CD8-positive, alpha-beta memory T cell (primary cell): ENCODE measurements around the gene LARP4B. TPM values are rescaled to one million over a fixed set of nuclear protein-coding genes. Genes with fewer than 3 reads are reported as not detected.

Experiments
- CTCF ChIA-PET: fragments of 350-600 bp; sonication (Branson Sonifier 250); formaldehyde crosslinking; loops from one replicate; lab custom pipeline; 2021; ENCODE audit warnings: antibody characterized with exemption; lab: Charles Lee
- POLR2A ChIA-PET: fragments of 350-600 bp; sonication (Branson Sonifier 250); formaldehyde crosslinking; loops from one replicate; lab custom pipeline; 2021; ENCODE audit warnings: antibody characterized with exemption; lab: Charles Lee
- DNase-seq, 5 donors: peaks; one replicate each; pipeline versions ENCODE4 v3.0.0 to v3.0.0-alpha.2; 2020 to 2022; ENCODE audit warnings: mixed read lengths in 1 of 5
- H3K27ac ChIP-seq: one replicate; pipeline ENCODE4 v1.7.0; 2013; ENCODE audit warnings: low read depth, mild to moderate bottlenecking, low read length, moderate library complexity
- H3K27me3 ChIP-seq: 2 replicates; pipeline ENCODE4 v1.7.0; 2013; ENCODE audit warnings: low read length, mild to moderate bottlenecking; ENCODE audit not compliant: insufficient read depth, poor library complexity, severe bottlenecking
- H3K36me3 ChIP-seq: 2 replicates; pipeline ENCODE4 v1.7.0; 2013; ENCODE audit warnings: mild to moderate bottlenecking, low read length, moderate library complexity; ENCODE audit not compliant: insufficient read depth
- H3K4me1 ChIP-seq: 2 replicates; pipeline ENCODE4 v1.7.0; 2013; ENCODE audit warnings: mild to moderate bottlenecking, low read length, moderate library complexity; ENCODE audit not compliant: insufficient read depth
- H3K4me3 ChIP-seq: 2 replicates; pipeline ENCODE4 v1.7.0; 2013; ENCODE audit warnings: mild to moderate bottlenecking, low read length
- H3K9me3 ChIP-seq: 2 replicates; pipeline ENCODE4 v1.7.0; 2013; ENCODE audit warnings: mild to moderate bottlenecking, low read length
- H3K27ac Mint-ChIP-seq, 8 donors: one replicate each; pipeline ENCODE4 v1.8.0; 2020 to 2021; ENCODE audit warnings: mixed read lengths in 8 of 8, mild to moderate bottlenecking in 6 of 8, inconsistent platforms in 3 of 8, moderate library complexity in 3 of 8
- H3K27me3 Mint-ChIP-seq, 2 donors: one replicate each; pipeline ENCODE4 v1.8.0; 2020 to 2021; ENCODE audit warnings: mixed read lengths in 2 of 2, mild to moderate bottlenecking in 1 of 2, moderate library complexity in 1 of 2
- H3K36me3 Mint-ChIP-seq, 3 donors: one replicate each; pipeline ENCODE4 v1.8.0; 2020 to 2021; ENCODE audit warnings: mixed read lengths in 3 of 3, inconsistent platforms in 1 of 3, mild to moderate bottlenecking in 1 of 3
- H3K4me1 Mint-ChIP-seq, 3 donors: one replicate each; pipeline ENCODE4 v1.8.0; 2020 to 2021; ENCODE audit warnings: mixed read lengths in 3 of 3, inconsistent platforms in 1 of 3, mild to moderate bottlenecking in 1 of 3
- H3K4me3 Mint-ChIP-seq, 7 donors: one replicate each; pipeline ENCODE4 v1.8.0; 2020 to 2021; ENCODE audit warnings: mixed read lengths in 7 of 7, mild to moderate bottlenecking in 6 of 7, moderate library complexity in 4 of 7, inconsistent platforms in 2 of 7
- H3K9me3 Mint-ChIP-seq, 5 donors: one replicate each; pipeline ENCODE4 v1.8.0; 2020 to 2022; ENCODE audit warnings: mixed read lengths in 5 of 5, mild to moderate bottlenecking in 3 of 5, moderate library complexity in 2 of 5, inconsistent platforms in 1 of 5
- polyA plus RNA-seq: library from polyadenylated mRNA; unstranded; fragments of 300-500 nt; fragmentation: Illumina TruSeq; gene quantifications from one replicate; pipeline ENCODE4 v1.2.3, GENCODE V29; 2021
- total RNA-seq, 2 experiments: library from RNA; stranded (reverse); gene quantifications; one replicate each; pipeline ENCODE4 v1.2.3, GENCODE V29; 2021

Gene LARP4B
- total and polyA plus RNA-seq, 3 experiments from 2014 or later = 30.6 to 128 (median 121) TPM

GRCh38 chr10:819326-819725, 112.2 kb downstream of the LARP4B start:
- Mint-ChIP-seq H3K27me3 (no peaks in the 10 kb centered on the region), H3K4me1 (peaks cover 14 to 22% (median 19%) of the 10 kb centered on the region in 3 donors), H3K9me3 (no peaks in the 10 kb centered on the region), H3K27ac (peak overlapping the region in 1 of 8 donors; percentile 17), H3K36me3 (peaks cover 8 to 97% (median 34%) of the 10 kb centered on the region in 3 donors), H3K4me3 (no peak overlapping the region)
- Histone ChIP-seq H3K27me3 (no peaks in the 10 kb centered on the region), H3K9me3 (no peaks in the 10 kb centered on the region), H3K27ac (no peak overlapping the region), H3K36me3 (peaks cover 63% of the 10 kb centered on the region), H3K4me3 (no peak overlapping the region), H3K4me1 (peaks cover 5% of the 10 kb centered on the region)
- no peak for DNase-seq
- CTCF ChIA-PET = interaction anchor here (1.3 kb wide), 1 partner anchor 12 kb away, joined by 3 read pairs; no protein-coding TSS in a partner anchor
- POLR2A ChIA-PET = no interaction called here

- H3K4me1 ChIP-seq = peaks cover 5% of the 10 kb centered on the region
- peaks cover 14 to 20% (median 16%) of the 10 kb centered on the region in 3 donors for H3K4me1 Mint-ChIP-seq
- peaks cover 67% of the 10 kb centered on the region for H3K36me3 ChIP-seq
- no peaks in the 10 kb centered on the region for H3K9me3 ChIP-seq
- no peak overlapping the region for H3K27ac ChIP-seq
- H3K27me3 Mint-ChIP-seq = no peaks in the 10 kb centered on the region
- DNase-seq = no peak
- H3K36me3 Mint-ChIP-seq = peaks cover 8 to 94% (median 30%) of the 10 kb centered on the region in 3 donors
- peak overlapping the region in 1 of 8 donors; percentile 17 for H3K27ac Mint-ChIP-seq
- CTCF ChIA-PET = interaction anchor here (1.3 to 1.6 kb wide), 2 partner anchors 9 to 12 kb away, joined by 3 read pairs; no protein-coding TSS in a partner anchor
- H3K9me3 Mint-ChIP-seq = no peaks in the 10 kb centered on the region
- no peak overlapping the region for H3K4me3 ChIP-seq
- POLR2A ChIA-PET = no interaction called here
- no peak overlapping the region for H3K4me3 Mint-ChIP-seq
- no peaks in the 10 kb centered on the region for H3K27me3 ChIP-seq
Measured at GRCh38 chr10:818526-819220, 112.8 kb downstream of the LARP4B start.

- POLR2A ChIA-PET = no interaction called here
- Mint-ChIP-seq H3K27ac (peak overlapping the region in 1 of 8 donors; percentile 21), H3K4me1 (peaks cover 10 to 14% (median 12%) of the 10 kb centered on the region in 3 donors), H3K9me3 (no peaks in the 10 kb centered on the region), H3K4me3 (no peak overlapping the region), H3K36me3 (peaks cover 8 to 93% (median 30%) of the 10 kb centered on the region in 3 donors), H3K27me3 (no peaks in the 10 kb centered on the region)
- Histone ChIP-seq H3K4me1 (peaks cover 2% of the 10 kb centered on the region), H3K4me3 (no peak overlapping the region), H3K9me3 (no peaks in the 10 kb centered on the region), H3K36me3 (peaks cover 63% of the 10 kb centered on the region), H3K27ac (no peak overlapping the region), H3K27me3 (no peaks in the 10 kb centered on the region)
- CTCF ChIA-PET = interaction anchor here (1.3 to 1.6 kb wide), 2 partner anchors 10 to 11 kb away, joined by 3 read pairs; no protein-coding TSS in a partner anchor
- DNase-seq = no peak
Measured at GRCh38 chr10:818010-818409, 113.5 kb downstream of the LARP4B start.

- H3K4me3 Mint-ChIP-seq = no peak overlapping the region
- Histone ChIP-seq H3K27me3 (no peaks in the 10 kb centered on the region), H3K9me3 (no peaks in the 10 kb centered on the region), H3K4me3 (no peak overlapping the region), H3K36me3 (peaks cover 58% of the 10 kb centered on the region), H3K4me1 (no peaks in the 10 kb centered on the region), H3K27ac (no peak overlapping the region)
- no peaks in the 10 kb centered on the region for H3K9me3 Mint-ChIP-seq
- DNase-seq = no peak
- peaks cover 8 to 12% (median 9%) of the 10 kb centered on the region in 3 donors for H3K4me1 Mint-ChIP-seq
- no peaks in the 10 kb centered on the region for H3K27me3 Mint-ChIP-seq
- ChIA-PET POLR2A (no interaction called here), CTCF (interaction anchor here (1.6 kb wide), 1 partner anchor 10 kb away, joined by 3 read pairs; no protein-coding TSS in a partner anchor)
- H3K36me3 Mint-ChIP-seq = peaks cover 8 to 92% (median 30%) of the 10 kb centered on the region in 3 donors
- H3K27ac Mint-ChIP-seq = peak overlapping the region in 1 of 8 donors; percentile 78
Measured at GRCh38 chr10:817371-817770, 114.1 kb downstream of the LARP4B start.

- peaks cover 56% of the 10 kb centered on the region for H3K36me3 ChIP-seq
- H3K4me3 ChIP-seq = no peak overlapping the region
- no peak overlapping the region for H3K27ac ChIP-seq
- no peaks in the 10 kb centered on the region for H3K4me1 ChIP-seq
- Mint-ChIP-seq H3K27ac (no peak overlapping the region), H3K4me3 (no peak overlapping the region), H3K4me1 (peaks cover 8 to 12% (median 9%) of the 10 kb centered on the region in 3 donors), H3K9me3 (no peaks in the 10 kb centered on the region), H3K36me3 (peaks cover 8 to 92% (median 34%) of the 10 kb centered on the region in 3 donors), H3K27me3 (no peaks in the 10 kb centered on the region)
- H3K27me3 ChIP-seq = no peaks in the 10 kb centered on the region
- H3K9me3 ChIP-seq = no peaks in the 10 kb centered on the region
- ChIA-PET CTCF (no interaction called here), POLR2A (no interaction called here)
- no peak for DNase-seq
Measured at GRCh38 chr10:816958-817357, 114.5 kb downstream of the LARP4B start.

DNA sequence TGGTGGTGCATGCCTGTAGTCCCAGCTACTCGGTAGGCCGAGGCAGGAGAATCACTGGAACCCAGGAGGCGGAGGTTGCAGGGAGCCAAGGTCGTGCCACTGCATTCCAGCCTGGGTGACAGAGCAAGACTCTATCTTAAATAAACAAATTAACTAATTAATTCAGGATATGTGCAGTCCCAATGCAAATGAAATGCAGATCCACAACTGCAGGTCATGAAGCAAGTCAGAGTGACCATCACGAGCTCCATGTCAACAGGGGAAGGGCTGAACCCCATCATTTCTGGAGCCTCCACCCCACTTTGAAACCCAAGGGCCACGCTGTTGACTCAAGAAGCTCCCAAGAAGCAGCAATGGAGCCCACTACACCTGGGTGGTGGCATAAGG, 115.4 kb downstream of the LARP4B start:
- DNase-seq = no peak
- POLR2A ChIA-PET = interaction anchor here (0.7 kb wide), 1 partner anchor 35 kb away, joined by 3 read pairs; no protein-coding TSS in a partner anchor
- H3K4me1 Mint-ChIP-seq = peaks cover 3 to 5% (median 3%) of the 10 kb centered on the region in 3 donors
- Histone ChIP-seq H3K4me1 (no peaks in the 10 kb centered on the region), H3K9me3 (no peaks in the 10 kb centered on the region), H3K27ac (no peak overlapping the region), H3K27me3 (no peaks in the 10 kb centered on the region), H3K36me3 (peaks cover 55% of the 10 kb centered on the region), H3K4me3 (no peak overlapping the region)
- H3K27me3 Mint-ChIP-seq = no peaks in the 10 kb centered on the region
- H3K36me3 Mint-ChIP-seq = peaks cover 8 to 91% (median 31%) of the 10 kb centered on the region in 3 donors
- CTCF ChIA-PET = no interaction called here
- H3K9me3 Mint-ChIP-seq = no peaks in the 10 kb centered on the region
- peak overlapping the region in 1 of 8 donors; percentile 87 for H3K27ac Mint-ChIP-seq
- no peak overlapping the region for H3K4me3 Mint-ChIP-seq

- Mint-ChIP-seq H3K36me3 (peaks cover 8 to 91% (median 30%) of the 10 kb centered on the region in 3 donors), H3K27me3 (no peaks in the 10 kb centered on the region), H3K4me3 (no peak overlapping the region), H3K9me3 (no peaks in the 10 kb centered on the region), H3K4me1 (no peaks in the 10 kb centered on the region), H3K27ac (peak overlapping the region in 2 of 8 donors; percentile 81 to 87)
- no peak for DNase-seq
- CTCF ChIA-PET = no interaction called here
- no peak overlapping the region for H3K4me3 ChIP-seq
- H3K36me3 ChIP-seq = peaks cover 49% of the 10 kb centered on the region
- H3K27me3 ChIP-seq = no peaks in the 10 kb centered on the region
- POLR2A ChIA-PET = interaction anchor here (0.7 kb wide), 1 partner anchor 35 kb away, joined by 3 read pairs; no protein-coding TSS in a partner anchor
- H3K4me1 ChIP-seq = no peaks in the 10 kb centered on the region
- no peak overlapping the region for H3K27ac ChIP-seq
- no peaks in the 10 kb centered on the region for H3K9me3 ChIP-seq
Measured at GRCh38 chr10:815338-816090, 116.0 kb downstream of the LARP4B start.
